Astrocyte (in vitro differentiated cells and primary cell): Measurements from ENCODE around the gene HIRA.

Experiments used
- EZH2 ChIP-seq: IDR thresholded peaks from 2 replicates; pipeline ENCODE4 v1.6.1; 2012; ENCODE audit warnings: mild to moderate bottlenecking, low read length, inconsistent platforms; ENCODE audit not compliant: insufficient read depth
- TF ChIP-seq, protein P1 (sequence below): IDR thresholded peaks from 2 replicates; pipeline ENCODE4 v1.5.1; 2011; ENCODE audit warnings: low read depth, mild to moderate bottlenecking, inconsistent platforms, low read length, moderate library complexity; ENCODE audit not compliant: insufficient read depth

DNA sequence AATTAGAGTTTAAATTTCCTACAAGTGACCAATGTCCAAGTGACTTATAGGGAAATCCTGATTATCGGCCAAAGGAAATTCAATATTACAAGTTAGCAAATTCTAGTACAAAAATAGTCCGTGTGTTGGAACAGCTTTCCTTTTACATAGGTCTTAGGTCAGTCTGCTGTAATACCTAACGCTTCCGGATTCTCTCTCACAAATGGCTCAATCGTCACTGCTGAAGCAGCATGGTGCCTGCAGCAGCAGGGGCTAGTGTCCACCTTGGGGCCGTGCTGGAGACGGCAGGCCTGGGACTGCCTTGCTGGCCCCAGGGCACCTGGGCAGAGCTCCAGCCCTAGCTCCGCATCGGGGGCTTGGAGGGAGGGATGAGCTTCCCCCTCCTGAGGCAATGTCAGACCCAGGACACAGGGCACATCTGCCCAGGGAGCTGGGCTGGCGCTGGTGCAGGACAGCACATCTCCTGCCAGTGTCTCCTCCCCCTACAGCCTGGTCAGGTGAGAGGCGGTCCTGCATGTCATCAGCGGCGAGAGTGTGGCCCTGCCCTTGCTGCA is 100.6 kb downstream of the HIRA start:
- TF ChIP-seq, protein P1, sequence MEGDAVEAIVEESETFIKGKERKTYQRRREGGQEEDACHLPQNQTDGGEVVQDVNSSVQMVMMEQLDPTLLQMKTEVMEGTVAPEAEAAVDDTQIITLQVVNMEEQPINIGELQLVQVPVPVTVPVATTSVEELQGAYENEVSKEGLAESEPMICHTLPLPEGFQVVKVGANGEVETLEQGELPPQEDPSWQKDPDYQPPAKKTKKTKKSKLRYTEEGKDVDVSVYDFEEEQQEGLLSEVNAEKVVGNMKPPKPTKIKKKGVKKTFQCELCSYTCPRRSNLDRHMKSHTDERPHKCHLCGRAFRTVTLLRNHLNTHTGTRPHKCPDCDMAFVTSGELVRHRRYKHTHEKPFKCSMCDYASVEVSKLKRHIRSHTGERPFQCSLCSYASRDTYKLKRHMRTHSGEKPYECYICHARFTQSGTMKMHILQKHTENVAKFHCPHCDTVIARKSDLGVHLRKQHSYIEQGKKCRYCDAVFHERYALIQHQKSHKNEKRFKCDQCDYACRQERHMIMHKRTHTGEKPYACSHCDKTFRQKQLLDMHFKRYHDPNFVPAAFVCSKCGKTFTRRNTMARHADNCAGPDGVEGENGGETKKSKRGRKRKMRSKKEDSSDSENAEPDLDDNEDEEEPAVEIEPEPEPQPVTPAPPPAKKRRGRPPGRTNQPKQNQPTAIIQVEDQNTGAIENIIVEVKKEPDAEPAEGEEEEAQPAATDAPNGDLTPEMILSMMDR, result no peak
- no peak for TF ChIP-seq EZH2
